Measurements from ENCODE around the gene HAND1.

- TF ChIP-seq SUZ12 (IDR thresholded peaks at IDR 0.05; ENCODE audit: extremely low read depth, insufficient read depth, insufficient read length) (no peak), ZNF274 (IDR thresholded peaks at IDR 0.05; ENCODE audit: low read depth, low read length) (no peak)
Measured at GRCh38 chr5:154470137-154470536, 7.9 kb downstream of the HAND1 start.

Data from NT2/D1 (cell line).